LNCAP (cell line): ENCODE data around the gene RNF112.

Source experiments
- CTCF ChIP-seq: fragments of 450-650 bp; IDR thresholded peaks from 2 replicates; pipeline ENCODE4 v1.5.1; 2017; ENCODE audit warnings: mild to moderate bottlenecking

RNF112 gene

GRCh38 chr17:19377602-19378415 is 33.2 kb upstream of the RNF112 start:
- TF ChIP-seq CTCF: no peak

DNA sequence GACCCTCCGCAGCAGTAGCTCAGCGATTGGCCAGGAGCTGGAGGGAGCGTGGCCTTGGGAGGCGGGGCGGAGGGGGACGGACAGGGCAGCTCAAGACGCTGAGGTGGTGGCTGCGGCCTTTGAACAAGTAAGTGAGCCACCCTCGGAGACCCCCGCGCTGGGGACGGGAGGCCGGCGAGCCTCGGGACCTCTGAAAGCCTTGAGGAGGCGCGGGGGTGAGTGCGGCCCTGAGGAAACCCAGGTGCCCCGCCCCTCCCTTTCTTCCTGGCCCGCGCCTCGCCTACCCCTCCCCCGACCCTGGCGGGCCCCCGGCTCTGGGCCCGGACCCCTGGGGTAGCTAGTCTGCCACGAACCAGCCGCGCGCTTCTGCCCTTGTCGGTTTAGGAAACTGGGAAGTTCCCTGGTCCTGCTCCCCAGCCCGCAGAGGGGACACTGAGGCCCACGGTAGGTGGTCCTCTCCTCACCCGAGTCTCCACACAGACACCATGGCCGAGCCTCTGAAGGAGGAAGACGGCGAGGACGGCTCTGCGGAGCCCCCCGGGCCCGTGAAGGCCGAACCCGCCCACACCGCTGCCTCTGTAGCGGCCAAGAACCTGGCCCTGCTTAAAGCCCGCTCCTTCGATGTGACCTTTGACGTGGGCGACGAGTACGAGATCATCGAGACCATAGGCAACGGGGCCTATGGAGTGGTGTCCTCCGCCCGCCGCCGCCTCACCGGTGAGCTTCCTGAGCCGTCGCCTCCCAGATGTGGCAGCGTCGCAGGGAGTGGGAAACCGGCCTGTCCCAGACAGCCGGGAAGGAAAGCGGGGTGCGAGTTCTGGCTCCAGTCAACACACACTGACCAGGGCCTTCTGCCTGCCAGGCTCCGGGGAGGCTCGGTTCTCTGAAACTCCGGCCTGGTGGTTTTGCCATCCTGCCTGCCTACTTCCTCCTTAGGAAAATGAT is 32.3 kb upstream of the RNF112 start, which contains the start of gene MAPK7:
Gene MAPK7, plus strand, starts transcription at position 83 of the 945 bp plus-strand sequence. Its CDS starts 403 bp downstream, at position 486.
- TF ChIP-seq CTCF: no peak

GRCh38 chr17:19379361-19380065 is 31.5 kb upstream of the RNF112 start:
- TF ChIP-seq CTCF: no peak

GRCh38 chr17:19380481-19381301 is 30.3 kb upstream of the RNF112 start:
- no peak for TF ChIP-seq CTCF

DNA sequence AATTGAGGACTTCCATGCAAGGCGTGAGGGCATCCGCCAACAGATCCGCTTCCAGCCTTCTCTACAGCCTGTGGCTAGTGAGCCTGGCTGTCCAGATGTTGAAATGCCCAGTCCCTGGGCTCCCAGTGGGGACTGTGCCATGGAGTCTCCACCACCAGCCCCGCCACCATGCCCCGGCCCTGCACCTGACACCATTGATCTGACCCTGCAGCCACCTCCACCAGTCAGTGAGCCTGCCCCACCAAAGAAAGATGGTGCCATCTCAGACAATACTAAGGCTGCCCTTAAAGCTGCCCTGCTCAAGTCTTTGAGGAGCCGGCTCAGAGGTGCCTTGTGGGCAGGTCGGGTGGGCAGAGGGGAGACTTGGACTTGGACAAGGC is 29.7 kb upstream of the RNF112 start:
- no peak for TF ChIP-seq CTCF

GRCh38 chr17:19381741-19382444 is 29.1 kb upstream of the RNF112 start:
- no peak for TF ChIP-seq CTCF
